GM12801 (cell line): ENCODE measurements around the gene JPT2.

Experiments
- CTCF ChIP-seq: IDR thresholded peaks from one replicate; pipeline ENCODE4 v1.5.1; 2011; ENCODE audit warnings: control low read depth; ENCODE audit not compliant: insufficient read length; ENCODE audit errors: extremely low read depth

JPT2 gene

GRCh38 chr16:1745181-1745899, 67.3 kb downstream of the JPT2 start:
- no peak for TF ChIP-seq CTCF

- TF ChIP-seq CTCF = no peak
These were observed 68.0 kb downstream of the JPT2 start for GRCh38 chr16:1745900-1746692.

GRCh38 chr16:1746693-1747195, 68.7 kb downstream of the JPT2 start:
- TF ChIP-seq CTCF = no peak

GRCh38 chr16:1747934-1748333, 69.9 kb downstream of the JPT2 start:
- no peak for TF ChIP-seq CTCF

GRCh38 chr16:1749152-1750117, 71.4 kb downstream of the JPT2 start:
- TF ChIP-seq CTCF = no peak
